NT2/D1 (cell line): ENCODE data around the gene KIF1B.

Experiments used
- YY1 ChIP-seq: IDR thresholded peaks from 2 replicates; pipeline ENCODE4 v1.6.1; 2011; ENCODE audit not compliant: insufficient read length, insufficient read depth
- ZNF274 ChIP-seq: IDR thresholded peaks from 2 replicates; pipeline ENCODE4 v1.6.1; 2011; ENCODE audit warnings: mild to moderate bottlenecking, low read depth, low read length

- TF ChIP-seq ZNF274 (no peak), YY1 (no peak)
Observed at GRCh38 chr1:10265027-10265426, 54.7 kb downstream of the KIF1B start.
